HG02759 (cell line): ENCODE measurements around the gene NOP58.
"Not testable (repeated sequence)": the region's sequence is repeated elsewhere in the genome, so short reads cannot be mapped to it uniquely, and the experiment has no call there.

Experiments
- ATAC-seq: cut with Tn5 transposase; IDR thresholded peaks from one replicate; pipeline ENCODE4 v1.9.1; 2021; ENCODE audit warnings: mild to moderate bottlenecking, moderate library complexity; ENCODE audit not compliant: unreplicated experiment

NOP58 gene

DNA sequence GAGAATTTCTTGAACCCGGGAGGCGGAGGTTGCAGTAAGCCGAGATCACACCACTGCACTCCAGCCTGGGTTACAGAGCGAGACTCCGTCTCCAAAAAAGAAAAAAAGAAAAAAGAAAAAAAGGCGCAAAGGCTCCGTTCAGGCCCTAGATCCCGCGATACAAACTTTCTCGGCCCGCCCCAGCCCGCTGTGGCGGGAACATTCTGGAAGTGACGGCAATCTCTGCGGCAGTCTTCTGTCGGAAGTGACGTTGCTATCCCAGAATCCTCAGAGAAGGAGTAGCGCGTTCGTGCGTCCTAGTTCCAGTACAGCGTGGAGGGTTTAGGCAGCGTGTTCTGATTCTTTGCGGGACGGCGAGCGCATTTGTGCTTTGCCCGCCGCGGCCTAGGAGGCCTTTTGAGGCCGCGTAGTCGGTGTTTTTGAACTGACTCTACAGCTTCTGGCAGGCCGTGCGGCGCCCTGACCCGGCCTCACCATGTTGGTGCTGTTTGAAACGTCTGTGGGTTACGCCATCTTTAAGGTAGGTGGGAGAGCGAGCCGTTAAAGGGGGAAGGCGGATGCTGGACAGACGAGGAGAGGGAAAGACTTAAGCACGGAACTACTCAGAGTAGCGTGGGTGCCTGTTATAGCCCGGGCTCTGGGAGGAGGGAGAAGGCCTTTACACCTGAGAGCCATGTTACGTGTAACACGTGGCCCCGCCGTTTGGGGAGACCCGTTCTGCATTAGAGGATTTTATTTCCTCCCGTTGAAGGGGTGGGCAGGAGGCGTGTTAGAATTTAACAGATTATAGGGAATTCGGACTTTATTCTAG is at the start of gene NOP58:
NOP58 (plus strand) TSS at position 297 of the 811 bp plus-strand sequence; CDS start at position 476, 179 bp downstream.
- peak; percentile 90 for ATAC-seq

- ATAC-seq = no peak
Measured at GRCh38 chr2:202221873-202222272, 43.7 kb upstream of the NOP58 start.

GRCh38 chr2:202237787-202238233 is 27.8 kb upstream of the NOP58 start:
- ATAC-seq = peak; percentile 42

GRCh38 chr2:202238234-202239197 is 27.0 kb upstream of the NOP58 start, which contains the start of gene SUMO1:
Gene SUMO1, minus strand, starts transcription at chr2:202238597. Its CDS starts 146 bp downstream, at chr2:202238451.
- peak; percentile 99 for ATAC-seq

DNA sequence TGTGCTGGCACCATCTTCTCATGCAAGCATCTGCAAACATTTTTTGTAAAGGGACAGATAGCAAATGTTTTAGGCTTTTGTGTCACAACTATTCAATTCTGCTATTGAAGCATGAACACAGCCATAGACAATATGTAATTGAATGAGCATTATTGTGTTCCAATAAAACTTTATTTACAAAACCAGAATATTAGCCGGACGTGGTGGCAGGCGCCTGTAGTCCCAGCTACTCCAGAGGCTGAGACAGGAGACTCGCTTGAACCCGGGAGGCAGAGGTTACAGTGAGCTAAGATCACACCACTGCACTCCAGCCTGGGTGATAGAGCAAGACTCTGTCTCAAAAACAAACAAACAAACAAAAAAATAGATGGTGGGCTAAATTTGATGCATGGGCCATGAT is 17.9 kb upstream of the NOP58 start:
- ATAC-seq = not testable (repeated sequence)

GRCh38 chr2:202249521-202250253 is 15.9 kb upstream of the NOP58 start:
- no peak for ATAC-seq

DNA sequence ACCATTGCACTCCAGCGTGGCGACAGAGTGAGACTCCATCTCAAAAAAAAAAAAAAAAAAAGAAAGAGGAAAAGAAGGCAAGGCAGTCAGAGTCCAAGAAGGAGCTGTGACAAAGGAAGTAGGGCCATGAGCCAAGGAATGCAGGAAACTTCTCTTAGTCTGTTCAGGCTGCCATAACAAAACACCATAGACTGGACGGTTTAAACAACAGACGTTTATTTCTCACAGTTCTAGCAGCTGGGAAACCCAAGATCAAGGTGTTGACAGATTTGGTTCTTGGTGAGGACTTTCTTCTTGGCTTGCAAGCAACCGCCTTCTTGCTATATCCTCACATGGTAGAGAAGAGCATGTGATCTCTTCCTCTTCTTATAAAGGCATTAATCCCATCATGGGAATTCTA is 14.1 kb upstream of the NOP58 start:
- no peak for ATAC-seq

GRCh38 chr2:202261531-202261930 is 4.0 kb upstream of the NOP58 start:
- no peak for ATAC-seq

DNA sequence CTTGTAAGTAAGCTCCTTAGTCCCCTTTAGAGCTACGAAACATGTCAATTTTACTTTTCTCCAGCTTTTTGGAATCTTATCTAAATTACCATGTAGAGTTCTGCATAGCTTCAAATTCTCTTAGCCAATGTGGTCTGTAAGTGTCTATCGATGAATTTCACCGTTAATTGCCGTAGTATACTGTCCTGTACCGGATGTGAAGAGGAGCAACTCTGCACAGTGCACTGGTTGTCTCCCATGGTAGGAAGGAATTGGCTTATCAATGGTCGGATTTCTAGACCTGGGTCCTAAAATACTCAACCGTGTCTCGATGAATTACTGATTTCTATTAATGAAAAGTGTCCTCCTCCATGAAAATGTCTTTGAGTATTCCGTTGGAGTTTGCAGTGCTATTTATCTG is 1.9 kb downstream of the NOP58 start:
- ATAC-seq = no peak

DNA sequence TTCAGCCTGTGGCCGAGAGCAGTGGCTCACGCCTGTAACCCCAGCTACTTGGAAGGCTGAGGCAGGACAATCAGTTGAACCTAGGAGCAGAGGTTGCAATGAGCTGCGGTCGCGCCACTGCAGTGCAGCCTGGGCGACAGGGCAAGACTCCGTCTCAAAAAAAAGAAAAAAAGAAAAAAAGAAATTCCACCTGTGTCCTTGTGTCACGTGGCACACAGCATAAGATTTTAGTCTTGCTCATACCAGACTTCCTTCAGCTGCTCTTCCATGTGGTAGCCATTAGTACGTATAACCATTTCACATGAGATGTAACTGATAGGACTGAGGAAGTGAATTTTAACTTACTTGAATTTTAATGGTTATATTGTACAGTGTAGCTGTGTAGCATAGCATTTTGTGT is 4.0 kb downstream of the NOP58 start:
- ATAC-seq = no peak

- ATAC-seq = peak; percentile 27
Measured at GRCh38 chr2:202270487-202270886, 4.9 kb downstream of the NOP58 start.

- not testable (repeated sequence) for ATAC-seq
Measured at GRCh38 chr2:202276078-202276720, 10.6 kb downstream of the NOP58 start.

GRCh38 chr2:202278036-202278760 is 12.6 kb downstream of the NOP58 start:
- ATAC-seq = no peak

DNA sequence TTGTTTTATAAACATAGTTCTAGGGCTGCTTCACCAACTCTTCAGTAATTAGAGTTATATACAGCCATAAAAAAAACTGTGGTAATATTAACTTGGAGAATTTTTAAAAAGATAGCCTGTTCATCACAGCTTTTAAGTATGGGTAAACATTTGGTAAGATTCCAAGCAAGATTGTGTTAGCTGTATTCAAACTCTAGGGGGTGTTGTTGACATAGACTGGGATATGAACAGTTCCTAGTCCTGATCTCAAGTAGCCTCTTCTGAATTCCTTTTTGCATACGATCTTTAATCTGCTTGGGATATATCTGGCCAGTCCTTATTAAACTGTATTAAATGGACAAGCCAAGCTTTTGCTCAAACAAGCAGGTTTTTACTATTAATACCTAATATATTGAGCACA is 13.4 kb downstream of the NOP58 start:
- ATAC-seq = no peak

- no peak for ATAC-seq
Measured at GRCh38 chr2:202286595-202286994, 21.0 kb downstream of the NOP58 start.

DNA sequence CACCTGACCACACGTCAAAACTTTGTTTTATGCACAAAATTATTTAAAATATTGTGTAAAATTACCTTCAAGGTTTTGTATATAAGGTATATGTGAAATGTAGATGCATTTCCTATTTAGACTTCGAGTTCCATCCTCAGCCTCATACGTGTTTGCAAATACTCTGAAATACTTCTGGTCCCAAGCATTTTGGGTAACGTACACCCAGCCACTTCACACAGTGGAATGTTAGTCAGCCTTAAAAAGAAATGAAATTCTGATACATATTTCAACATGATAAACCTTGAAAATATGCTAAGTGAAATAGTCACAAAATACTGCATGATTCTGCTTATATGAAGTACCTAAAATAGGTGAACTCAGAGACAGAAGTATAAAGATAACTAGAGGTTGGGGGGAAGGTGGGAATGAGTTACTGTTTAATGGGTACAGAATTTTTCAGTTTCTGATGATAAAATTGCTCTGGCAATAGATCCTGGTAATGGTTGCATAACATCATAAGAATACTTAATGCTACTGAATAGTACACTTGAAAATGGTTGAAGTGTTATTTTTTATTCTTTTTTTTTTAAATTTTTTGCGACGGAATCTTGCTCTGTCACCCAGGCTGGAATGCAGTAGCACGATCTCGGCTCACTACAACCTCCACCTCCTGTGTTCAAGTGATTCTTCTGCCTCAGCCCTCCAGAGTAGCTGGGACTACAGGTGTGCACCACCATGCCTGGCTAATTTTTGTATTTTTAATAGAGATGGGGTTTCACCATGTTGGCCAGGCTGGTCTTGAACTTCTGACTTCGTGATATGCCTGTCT is 24.0 kb downstream of the NOP58 start:
- ATAC-seq = no peak

- ATAC-seq = no peak
Measured at GRCh38 chr2:202290316-202290715, 24.8 kb downstream of the NOP58 start.

GRCh38 chr2:202290970-202291369 is 25.4 kb downstream of the NOP58 start:
- ATAC-seq = no peak

GRCh38 chr2:202299712-202300111 is 34.1 kb downstream of the NOP58 start:
- peak; percentile 80 for ATAC-seq
